GM12878 (cell line): Measurements from ENCODE around the gene OR2AJ1.

ENCODE experiments used
- BHLHE40 ChIP-seq, 2 experiments: fragments of 450-650 bp in 1 of 2; IDR thresholded peaks; 2 replicates each; pipeline ENCODE4 v1.6.1; 2011 to 2017; ENCODE audit warnings: low read depth in 2 of 2, borderline replicate concordance in 1 of 2, improper control_type of control experiment in 1 of 2, low read length in 1 of 2, mild to moderate bottlenecking in 1 of 2
- EP300 ChIP-seq, 2 experiments: fragments of 150-350 bp in 1 of 2; IDR thresholded peaks; 2 replicates each; pipeline ENCODE4 v1.6.1; 2011 to 2012; ENCODE audit warnings: low read depth in 2 of 2, low read length in 2 of 2, borderline replicate concordance in 1 of 2, improper control_type of control experiment in 1 of 2, inconsistent platforms in 1 of 2; ENCODE audit not compliant: control insufficient read depth in 1 of 2
- JUND ChIP-seq: IDR thresholded peaks from 2 replicates; pipeline ENCODE4 v1.6.1; 2012; ENCODE audit warnings: low read depth, mild to moderate bottlenecking, low read length, improper control_type of control experiment, moderate library complexity
- NFYB ChIP-seq: IDR thresholded peaks from 2 replicates; pipeline ENCODE4 v1.6.1; 2011; ENCODE audit warnings: low read depth, mild to moderate bottlenecking, low read length, improper control_type of control experiment, moderate library complexity; ENCODE audit not compliant: insufficient read depth
- POLR2A ChIP-seq: IDR thresholded peaks from 2 replicates; pipeline ENCODE4 v1.6.1; 2011; ENCODE audit warnings: low read depth, mild to moderate bottlenecking, low read length
- RAD21 ChIP-seq: IDR thresholded peaks from 2 replicates; pipeline ENCODE4 v1.6.1; 2011; ENCODE audit warnings: mild to moderate bottlenecking, low read depth, low read length, moderate library complexity; ENCODE audit not compliant: insufficient read depth
- RFX5 ChIP-seq: IDR thresholded peaks from 2 replicates; pipeline ENCODE4 v1.6.1; 2011; ENCODE audit warnings: low read depth, low read length, improper control_type of control experiment
- ZNF217 ChIP-seq: fragments of 450-650 bp; IDR thresholded peaks from 2 replicates; pipeline ENCODE4 v1.6.1; 2017; ENCODE audit warnings: antibody characterized with exemption, mild to moderate bottlenecking
- ZNF274 ChIP-seq: IDR thresholded peaks from one replicate; pipeline ENCODE4 v1.8.0; 2011; ENCODE audit not compliant: insufficient read length, insufficient read depth
- TF ChIP-seq, protein P1 (sequence below), 3 experiments: IDR thresholded peaks in 2 of 3; conservative IDR thresholded peaks in 1 of 3; 2 replicates each; pipeline ENCODE4 v1.5.1; 2011; ENCODE audit warnings: low read depth in 3 of 3, low read length in 3 of 3, mild to moderate bottlenecking in 3 of 3, control low read depth in 2 of 3, moderate library complexity in 2 of 3, inconsistent platforms in 1 of 3, mixed read lengths in 1 of 3; ENCODE audit not compliant: control insufficient read depth in 2 of 3, insufficient read depth in 1 of 3; ENCODE audit errors: extremely low read depth in 1 of 3
- TF ChIP-seq, protein P2 (sequence below): fragments of 450-650 bp; IDR thresholded peaks from 2 replicates; pipeline ENCODE4 v1.6.1; 2017; ENCODE audit warnings: borderline replicate concordance
- TF ChIP-seq, protein P3 (sequence below): IDR thresholded peaks from 2 replicates; pipeline ENCODE4 v1.6.1; 2011; ENCODE audit warnings: low read depth, low read length, improper control_type of control experiment, borderline replicate concordance

DNA sequence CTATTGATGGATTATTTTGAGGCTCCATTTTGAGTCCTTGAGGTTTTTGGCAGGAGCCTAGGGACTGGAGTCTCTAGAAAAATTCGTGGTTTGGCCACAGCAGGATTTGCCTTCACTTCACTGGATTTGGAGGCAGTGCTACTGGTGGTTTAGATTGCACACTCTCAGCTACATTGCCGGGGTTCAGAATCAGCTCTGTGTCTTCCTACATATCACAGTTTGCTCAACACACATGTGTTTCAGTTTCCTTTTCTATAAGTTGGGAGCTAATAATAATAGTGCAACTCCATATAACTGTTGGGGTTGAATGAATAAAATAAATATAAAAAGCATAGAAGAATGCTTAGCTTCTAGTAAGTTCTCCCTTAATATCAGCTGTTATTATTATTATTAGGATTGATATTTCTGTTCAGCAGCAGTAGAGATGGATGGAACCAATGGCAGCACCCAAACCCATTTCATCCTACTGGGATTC is 29.5 kb upstream of the OR2AJ1 start, which contains the start of gene OR2W3:
- TF ChIP-seq, protein P1, sequence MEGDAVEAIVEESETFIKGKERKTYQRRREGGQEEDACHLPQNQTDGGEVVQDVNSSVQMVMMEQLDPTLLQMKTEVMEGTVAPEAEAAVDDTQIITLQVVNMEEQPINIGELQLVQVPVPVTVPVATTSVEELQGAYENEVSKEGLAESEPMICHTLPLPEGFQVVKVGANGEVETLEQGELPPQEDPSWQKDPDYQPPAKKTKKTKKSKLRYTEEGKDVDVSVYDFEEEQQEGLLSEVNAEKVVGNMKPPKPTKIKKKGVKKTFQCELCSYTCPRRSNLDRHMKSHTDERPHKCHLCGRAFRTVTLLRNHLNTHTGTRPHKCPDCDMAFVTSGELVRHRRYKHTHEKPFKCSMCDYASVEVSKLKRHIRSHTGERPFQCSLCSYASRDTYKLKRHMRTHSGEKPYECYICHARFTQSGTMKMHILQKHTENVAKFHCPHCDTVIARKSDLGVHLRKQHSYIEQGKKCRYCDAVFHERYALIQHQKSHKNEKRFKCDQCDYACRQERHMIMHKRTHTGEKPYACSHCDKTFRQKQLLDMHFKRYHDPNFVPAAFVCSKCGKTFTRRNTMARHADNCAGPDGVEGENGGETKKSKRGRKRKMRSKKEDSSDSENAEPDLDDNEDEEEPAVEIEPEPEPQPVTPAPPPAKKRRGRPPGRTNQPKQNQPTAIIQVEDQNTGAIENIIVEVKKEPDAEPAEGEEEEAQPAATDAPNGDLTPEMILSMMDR (IDR thresholded peaks at IDR 0.05 in 2 of 3, conservative IDR thresholded peaks at IDR 0.05 in 1 of 3; ENCODE audit: control insufficient read depth in 2 of 3, extremely low read depth in 1 of 3, insufficient read depth in 1 of 3, low read depth in 3 of 3, low read length in 3 of 3) = no peak
- TF ChIP-seq, protein P2, sequence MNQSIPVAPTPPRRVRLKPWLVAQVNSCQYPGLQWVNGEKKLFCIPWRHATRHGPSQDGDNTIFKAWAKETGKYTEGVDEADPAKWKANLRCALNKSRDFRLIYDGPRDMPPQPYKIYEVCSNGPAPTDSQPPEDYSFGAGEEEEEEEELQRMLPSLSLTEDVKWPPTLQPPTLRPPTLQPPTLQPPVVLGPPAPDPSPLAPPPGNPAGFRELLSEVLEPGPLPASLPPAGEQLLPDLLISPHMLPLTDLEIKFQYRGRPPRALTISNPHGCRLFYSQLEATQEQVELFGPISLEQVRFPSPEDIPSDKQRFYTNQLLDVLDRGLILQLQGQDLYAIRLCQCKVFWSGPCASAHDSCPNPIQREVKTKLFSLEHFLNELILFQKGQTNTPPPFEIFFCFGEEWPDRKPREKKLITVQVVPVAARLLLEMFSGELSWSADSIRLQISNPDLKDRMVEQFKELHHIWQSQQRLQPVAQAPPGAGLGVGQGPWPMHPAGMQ = no peak
- no peak for TF ChIP-seq BHLHE40 (IDR thresholded peaks at IDR 0.05; ENCODE audit: borderline replicate concordance in 1 of 2, low read depth in 2 of 2, low read length in 1 of 2)
- no peak for TF ChIP-seq EP300 (IDR thresholded peaks at IDR 0.05; ENCODE audit: borderline replicate concordance in 1 of 2, control insufficient read depth in 1 of 2, low read depth in 2 of 2, low read length in 2 of 2)
- TF ChIP-seq POLR2A = no peak
- TF ChIP-seq ZNF274 = no peak
- no peak for TF ChIP-seq RFX5
- no peak for TF ChIP-seq JUND
- TF ChIP-seq ZNF217 = no peak
- TF ChIP-seq NFYB = no peak
- TF ChIP-seq RAD21 = no peak
- TF ChIP-seq, protein P3, sequence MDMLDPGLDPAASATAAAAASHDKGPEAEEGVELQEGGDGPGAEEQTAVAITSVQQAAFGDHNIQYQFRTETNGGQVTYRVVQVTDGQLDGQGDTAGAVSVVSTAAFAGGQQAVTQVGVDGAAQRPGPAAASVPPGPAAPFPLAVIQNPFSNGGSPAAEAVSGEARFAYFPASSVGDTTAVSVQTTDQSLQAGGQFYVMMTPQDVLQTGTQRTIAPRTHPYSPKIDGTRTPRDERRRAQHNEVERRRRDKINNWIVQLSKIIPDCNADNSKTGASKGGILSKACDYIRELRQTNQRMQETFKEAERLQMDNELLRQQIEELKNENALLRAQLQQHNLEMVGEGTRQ = no peak
